Measurements from ENCODE around the gene ZNF688. TPM values are rescaled to one million over a fixed set of nuclear protein-coding genes. Genes with fewer than 3 reads are reported as not detected.

ZNF688 gene
- total and polyA plus RNA-seq, 4 donors = 8.6 to 23.3 (median 16.5) TPM

- Histone ChIP-seq H3K4me3 (no peak overlapping the region), H3K27me3 (ENCODE audit: control insufficient read depth in 3 of 3, insufficient read depth in 3 of 3, low read length in 2 of 3) (no peaks in the 10 kb centered on the region), H3K36me3 (ENCODE audit: control insufficient read depth in 4 of 4, insufficient read depth in 4 of 4, low read length in 4 of 4) (peaks cover 0 to 10% (median 3%) of the 10 kb centered on the region in 4 donors), H3K27ac (ENCODE audit: low read depth in 1 of 2, low read length in 1 of 2) (no peak overlapping the region), H3K9ac (ENCODE audit: insufficient read depth in 1 of 2, low read length in 2 of 2) (no peak overlapping the region), H3K4me1 (ENCODE audit: control insufficient read depth in 5 of 5, insufficient read depth in 5 of 5, low read length in 5 of 5) (peaks cover 0 to 25% (median under 1%) of the 10 kb centered on the region in 5 donors), H3K9me3 (ENCODE audit: control insufficient read depth in 4 of 4, insufficient read depth in 3 of 4, low read length in 3 of 4) (no peaks in the 10 kb centered on the region)
- WGBS, 2 donors = 86 to 88% methylated on average over 11 of the region's 11 CpGs
- DNase-seq (no peak), ATAC-seq (ENCODE audit: insufficient read depth, low FRiP score) (no peak)
- no peak for TF ChIP-seq CTCF (IDR thresholded peaks at IDR 0.05; ENCODE audit: control extremely low read depth, extremely low read depth)
These were observed 38.4 kb downstream of the ZNF688 start for GRCh38 chr16:30533146-30533522.

- Histone ChIP-seq H3K27me3 (ENCODE audit: control insufficient read depth in 3 of 3, insufficient read depth in 3 of 3, low read length in 2 of 3) (no peaks in the 10 kb centered on the region), H3K4me1 (ENCODE audit: control insufficient read depth in 5 of 5, insufficient read depth in 5 of 5, low read length in 5 of 5) (peaks cover 0 to 31% (median 6%) of the 10 kb centered on the region in 5 donors), H3K36me3 (ENCODE audit: control insufficient read depth in 4 of 4, insufficient read depth in 4 of 4, low read length in 4 of 4) (peaks cover 0 to 10% (median 3%) of the 10 kb centered on the region in 4 donors), H3K4me3 (no peak overlapping the region), H3K27ac (ENCODE audit: low read depth in 1 of 2, low read length in 1 of 2) (no peak overlapping the region), H3K9ac (ENCODE audit: insufficient read depth in 1 of 2, low read length in 2 of 2) (no peak overlapping the region), H3K9me3 (ENCODE audit: control insufficient read depth in 4 of 4, insufficient read depth in 3 of 4, low read length in 3 of 4) (no peaks in the 10 kb centered on the region)
- ATAC-seq (ENCODE audit: insufficient read depth, low FRiP score) = no peak
- no peak for DNase-seq
- WGBS, 2 donors = 95 to 96% methylated on average over 55 to 57 of the region's 57 CpGs
- no peak for TF ChIP-seq CTCF (IDR thresholded peaks at IDR 0.05; ENCODE audit: control extremely low read depth, extremely low read depth)
These were observed 39.0 kb downstream of the ZNF688 start for GRCh38 chr16:30532285-30533145.

GRCh38 chr16:30530163-30531037, 41.1 kb downstream of the ZNF688 start:
- ATAC-seq (ENCODE audit: insufficient read depth, low FRiP score) (no peak), DNase-seq (no peak)
- Histone ChIP-seq H3K27ac (ENCODE audit: low read depth in 1 of 2, low read length in 1 of 2) (peak overlapping the region in 1 of 2 donors; percentile 12), H3K9me3 (ENCODE audit: control insufficient read depth in 4 of 4, insufficient read depth in 3 of 4, low read length in 3 of 4) (no peaks in the 10 kb centered on the region), H3K36me3 (ENCODE audit: control insufficient read depth in 4 of 4, insufficient read depth in 4 of 4, low read length in 4 of 4) (peaks cover 0 to 10% (median 3%) of the 10 kb centered on the region in 4 donors), H3K4me1 (ENCODE audit: control insufficient read depth in 5 of 5, insufficient read depth in 5 of 5, low read length in 5 of 5) (peaks cover 0 to 29% (median 8%) of the 10 kb centered on the region in 5 donors), H3K4me3 (no peak overlapping the region), H3K9ac (ENCODE audit: insufficient read depth in 1 of 2, low read length in 2 of 2) (no peak overlapping the region), H3K27me3 (ENCODE audit: control insufficient read depth in 3 of 3, insufficient read depth in 3 of 3, low read length in 2 of 3) (no peaks in the 10 kb centered on the region)
- WGBS, 2 donors = 78 to 85% methylated on average over 13 of the region's 13 CpGs
- no peak for TF ChIP-seq CTCF (IDR thresholded peaks at IDR 0.05; ENCODE audit: control extremely low read depth, extremely low read depth)

All from lung (tissue), 12 donors.